Activated CD4-positive, alpha-beta T cell treated with anti-CD3 and anti-CD28 coated beads, Interleukin-2, amount 10 ng/mL, durations not matched to agents 24 days and 14 days (primary cell): ENCODE data around the gene SRSF8. TPM values are rescaled to one million over a fixed set of nuclear protein-coding genes. Genes with fewer than 3 reads are reported as not detected.
A peak's percentile ranks its signal among the peaks of the same experiment; 100 is the strongest.

ENCODE experiments used
- DNase-seq: peaks from one replicate; pipeline ENCODE4 v3.0.0; 2022
- H3K27ac Mint-ChIP-seq: one replicate; pipeline ENCODE4 v1.8.0; 2022; ENCODE audit warnings: mild to moderate bottlenecking, mixed read lengths
- H3K27me3 Mint-ChIP-seq: one replicate; pipeline ENCODE4 v1.8.0; 2022; ENCODE audit warnings: mixed read lengths
- H3K36me3 Mint-ChIP-seq: one replicate; pipeline ENCODE4 v1.8.0; 2022; ENCODE audit warnings: low read depth, mild to moderate bottlenecking, mixed read lengths
- H3K4me1 Mint-ChIP-seq: one replicate; pipeline ENCODE4 v1.8.0; 2021; ENCODE audit warnings: mixed read lengths
- H3K4me3 Mint-ChIP-seq: one replicate; pipeline ENCODE4 v1.8.0; 2022; ENCODE audit warnings: mild to moderate bottlenecking, moderate library complexity, mixed read lengths
- H3K9me3 Mint-ChIP-seq: one replicate; pipeline ENCODE4 v1.8.0; 2021; ENCODE audit warnings: mixed read lengths
- intact Hi-C: fragments of 100-400 bp; cut with micrococcal nuclease; formaldehyde crosslinking; loops from one replicate; pipeline ENCODE4 v1.15.1; 2023
- total RNA-seq: library from RNA; stranded (reverse); gene quantifications from 2 replicates; pipeline ENCODE4 v1.2.3, GENCODE V29; 2022

The SRSF8 gene
- total RNA-seq, 1 donor from 2014 or later: 46.0 TPM

- no peak overlapping the region for H3K27ac Mint-ChIP-seq
- no peaks in the 10 kb centered on the region for H3K27me3 Mint-ChIP-seq
- H3K36me3 Mint-ChIP-seq: peaks cover 9% of the 10 kb centered on the region
- no peak for DNase-seq
- no peaks in the 10 kb centered on the region for H3K9me3 Mint-ChIP-seq
- no peak overlapping the region for H3K4me3 Mint-ChIP-seq
- intact Hi-C loops: no loop called here
- peaks cover 19% of the 10 kb centered on the region for H3K4me1 Mint-ChIP-seq
These were observed 10.3 kb downstream of the SRSF8 start for GRCh38 chr11:95076981-95077380.

- Mint-ChIP-seq H3K4me3 (no peak overlapping the region), H3K9me3 (no peaks in the 10 kb centered on the region), H3K4me1 (peaks cover 29% of the 10 kb centered on the region), H3K36me3 (peaks cover 2% of the 10 kb centered on the region), H3K27me3 (no peaks in the 10 kb centered on the region), H3K27ac (no peak overlapping the region)
- intact Hi-C loops: no loop called here
- no peak for DNase-seq
These were observed 11.8 kb downstream of the SRSF8 start for GRCh38 chr11:95078526-95078925.

DNA sequence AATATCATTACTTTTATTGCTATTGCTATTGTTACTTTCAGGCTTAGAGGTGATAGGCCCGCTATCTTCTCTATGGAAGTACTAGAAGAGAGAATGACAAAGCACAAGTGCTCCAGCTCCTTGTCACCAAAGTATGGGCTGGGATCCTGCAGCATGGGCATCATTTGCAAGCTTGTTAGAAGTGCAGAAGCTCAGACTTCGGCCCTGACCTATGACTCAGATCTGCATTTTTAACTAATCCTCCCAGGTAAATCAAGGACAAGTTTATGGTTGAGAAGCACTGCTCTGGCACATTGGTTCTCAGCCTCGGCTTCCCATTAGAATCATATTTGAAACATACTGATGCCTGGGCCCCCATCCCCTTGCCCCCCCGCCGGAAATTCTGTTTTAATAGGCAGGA is 14.3 kb downstream of the SRSF8 start:
- intact Hi-C loops: no loop called here
- Mint-ChIP-seq H3K27ac (no peak overlapping the region), H3K4me3 (no peak overlapping the region), H3K36me3 (peaks cover 2% of the 10 kb centered on the region), H3K9me3 (no peaks in the 10 kb centered on the region), H3K27me3 (no peaks in the 10 kb centered on the region), H3K4me1 (peaks cover 50% of the 10 kb centered on the region)
- no peak for DNase-seq

GRCh38 chr11:95081412-95081811 is 14.7 kb downstream of the SRSF8 start:
- no peak for DNase-seq
- Mint-ChIP-seq H3K9me3 (no peaks in the 10 kb centered on the region), H3K36me3 (peaks cover 2% of the 10 kb centered on the region), H3K4me3 (no peak overlapping the region), H3K27ac (peak overlapping the region; percentile 35), H3K27me3 (no peaks in the 10 kb centered on the region), H3K4me1 (peaks cover 50% of the 10 kb centered on the region)
- intact Hi-C loops: no loop called here

GRCh38 chr11:95082576-95083001 is 15.9 kb downstream of the SRSF8 start:
- H3K27me3 Mint-ChIP-seq: no peaks in the 10 kb centered on the region
- no peaks in the 10 kb centered on the region for H3K9me3 Mint-ChIP-seq
- H3K4me1 Mint-ChIP-seq: peaks cover 43% of the 10 kb centered on the region
- peaks cover 2% of the 10 kb centered on the region for H3K36me3 Mint-ChIP-seq
- intact Hi-C loops: no loop called here
- H3K4me3 Mint-ChIP-seq: no peak overlapping the region
- DNase-seq: no peak
- H3K27ac Mint-ChIP-seq: no peak overlapping the region

GRCh38 chr11:95084509-95084908 is 17.8 kb downstream of the SRSF8 start:
- Mint-ChIP-seq H3K9me3 (no peaks in the 10 kb centered on the region), H3K27ac (peak overlapping the region; percentile 61), H3K4me1 (peaks cover 52% of the 10 kb centered on the region), H3K36me3 (peaks cover 5% of the 10 kb centered on the region), H3K4me3 (peak overlapping the region; percentile 18), H3K27me3 (no peaks in the 10 kb centered on the region)
- peak; percentile 71 for DNase-seq
- intact Hi-C loops: loop anchor here (1.0 to 2.0 kb wide), 4 partner anchors 9 to 146 kb away; partner anchors contain the start of gene SESN3

DNA sequence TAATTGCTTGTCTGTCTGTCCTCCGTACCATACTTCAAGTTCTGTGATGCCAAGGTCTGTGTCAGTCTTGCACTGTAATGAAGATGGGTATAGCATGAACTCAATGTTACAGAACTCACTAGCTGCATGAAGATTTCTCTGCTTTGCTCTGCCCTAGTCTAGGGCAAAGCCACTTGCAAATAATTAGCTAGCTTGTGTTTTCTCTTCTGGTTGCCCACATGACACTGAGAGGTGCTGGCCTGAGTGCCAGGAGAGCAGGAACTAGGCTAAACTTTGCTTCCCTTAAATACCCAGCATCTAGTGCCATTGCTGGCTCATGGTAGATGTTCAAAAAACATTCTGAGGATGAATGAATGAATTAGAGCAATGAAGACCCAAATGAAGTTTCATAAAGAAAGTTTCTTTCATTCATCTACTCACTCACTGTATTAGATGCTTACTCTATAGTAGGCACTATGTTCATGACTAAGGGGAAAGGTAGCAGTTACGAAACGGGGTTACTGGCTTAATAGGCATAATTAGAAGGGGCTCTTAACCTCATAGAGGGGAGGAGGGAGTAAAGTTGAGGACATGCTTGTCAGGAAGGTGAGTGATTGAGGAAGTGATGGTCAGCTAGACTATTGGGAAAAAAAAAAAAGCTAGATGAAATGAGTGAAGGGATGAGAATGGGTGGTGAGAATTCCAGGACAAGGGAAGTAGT is 18.5 kb downstream of the SRSF8 start:
- Mint-ChIP-seq H3K27me3 (no peaks in the 10 kb centered on the region), H3K4me1 (peaks cover 51% of the 10 kb centered on the region), H3K9me3 (no peaks in the 10 kb centered on the region), H3K36me3 (peaks cover 5% of the 10 kb centered on the region), H3K27ac (peak overlapping the region; percentile 5), H3K4me3 (no peak overlapping the region)
- intact Hi-C loops: loop anchor here (2.0 kb wide), 1 partner anchor 146 kb away; the partner anchor contains the start of gene SESN3
- no peak for DNase-seq

- Mint-ChIP-seq H3K27ac (no peak overlapping the region), H3K27me3 (no peaks in the 10 kb centered on the region), H3K9me3 (no peaks in the 10 kb centered on the region), H3K4me3 (no peak overlapping the region), H3K4me1 (peaks cover 60% of the 10 kb centered on the region), H3K36me3 (peaks cover 5% of the 10 kb centered on the region)
- intact Hi-C loops: no loop called here
- no peak for DNase-seq
These were observed 19.4 kb downstream of the SRSF8 start for GRCh38 chr11:95086151-95086550.

DNA sequence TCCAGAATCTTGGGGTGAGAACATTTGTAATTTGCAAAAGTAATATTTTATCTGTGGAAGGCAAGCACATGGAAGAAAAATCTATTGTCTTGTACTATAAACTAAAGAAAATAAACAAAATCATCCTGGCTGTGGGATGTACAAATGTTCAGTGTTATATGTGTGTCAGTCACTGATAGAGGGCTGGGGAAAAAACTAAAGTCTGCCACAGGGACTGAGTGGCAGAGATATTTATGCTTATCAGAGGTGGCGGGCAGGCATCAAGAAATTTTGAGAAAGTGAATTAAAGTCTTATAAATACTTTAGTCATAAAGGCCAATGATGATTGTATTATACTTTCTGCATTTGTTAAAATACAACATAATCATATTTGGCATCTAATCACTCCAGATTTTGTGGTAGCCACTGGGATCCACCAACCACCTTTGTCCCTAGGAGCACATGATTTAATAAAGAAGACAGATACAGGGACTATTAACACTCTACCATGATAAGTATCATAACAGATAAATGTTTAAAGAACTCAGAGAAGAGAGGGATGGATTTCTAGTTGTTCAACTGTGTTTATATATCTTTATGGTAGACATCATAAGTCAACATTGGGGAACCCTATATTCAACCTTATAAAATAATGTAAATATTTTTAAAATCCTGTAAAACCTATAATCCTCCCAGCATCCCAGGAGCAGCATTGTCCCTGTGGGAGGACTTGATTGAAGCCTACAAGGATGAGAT is 20.3 kb downstream of the SRSF8 start:
- Mint-ChIP-seq H3K4me1 (peaks cover 66% of the 10 kb centered on the region), H3K27ac (no peak overlapping the region), H3K36me3 (peaks cover 10% of the 10 kb centered on the region), H3K4me3 (no peak overlapping the region), H3K27me3 (no peaks in the 10 kb centered on the region), H3K9me3 (no peaks in the 10 kb centered on the region)
- DNase-seq: no peak
- intact Hi-C loops: no loop called here

- peak overlapping the region; percentile 91 for H3K4me3 Mint-ChIP-seq
- peak; percentile 82 for DNase-seq
- H3K27me3 Mint-ChIP-seq: no peaks in the 10 kb centered on the region
- peak overlapping the region; percentile 98 for H3K27ac Mint-ChIP-seq
- H3K9me3 Mint-ChIP-seq: no peaks in the 10 kb centered on the region
- H3K4me1 Mint-ChIP-seq: peaks cover 68% of the 10 kb centered on the region
- peaks cover 10% of the 10 kb centered on the region for H3K36me3 Mint-ChIP-seq
- intact Hi-C loops: loop anchor here (1.0 to 2.0 kb wide), 4 partner anchors 21 to 702 kb away; partner anchors contain the start of genes CEP57, CWC15 and KDM4D
These were observed 22.4 kb downstream of the SRSF8 start for GRCh38 chr11:95088946-95089619.

DNA sequence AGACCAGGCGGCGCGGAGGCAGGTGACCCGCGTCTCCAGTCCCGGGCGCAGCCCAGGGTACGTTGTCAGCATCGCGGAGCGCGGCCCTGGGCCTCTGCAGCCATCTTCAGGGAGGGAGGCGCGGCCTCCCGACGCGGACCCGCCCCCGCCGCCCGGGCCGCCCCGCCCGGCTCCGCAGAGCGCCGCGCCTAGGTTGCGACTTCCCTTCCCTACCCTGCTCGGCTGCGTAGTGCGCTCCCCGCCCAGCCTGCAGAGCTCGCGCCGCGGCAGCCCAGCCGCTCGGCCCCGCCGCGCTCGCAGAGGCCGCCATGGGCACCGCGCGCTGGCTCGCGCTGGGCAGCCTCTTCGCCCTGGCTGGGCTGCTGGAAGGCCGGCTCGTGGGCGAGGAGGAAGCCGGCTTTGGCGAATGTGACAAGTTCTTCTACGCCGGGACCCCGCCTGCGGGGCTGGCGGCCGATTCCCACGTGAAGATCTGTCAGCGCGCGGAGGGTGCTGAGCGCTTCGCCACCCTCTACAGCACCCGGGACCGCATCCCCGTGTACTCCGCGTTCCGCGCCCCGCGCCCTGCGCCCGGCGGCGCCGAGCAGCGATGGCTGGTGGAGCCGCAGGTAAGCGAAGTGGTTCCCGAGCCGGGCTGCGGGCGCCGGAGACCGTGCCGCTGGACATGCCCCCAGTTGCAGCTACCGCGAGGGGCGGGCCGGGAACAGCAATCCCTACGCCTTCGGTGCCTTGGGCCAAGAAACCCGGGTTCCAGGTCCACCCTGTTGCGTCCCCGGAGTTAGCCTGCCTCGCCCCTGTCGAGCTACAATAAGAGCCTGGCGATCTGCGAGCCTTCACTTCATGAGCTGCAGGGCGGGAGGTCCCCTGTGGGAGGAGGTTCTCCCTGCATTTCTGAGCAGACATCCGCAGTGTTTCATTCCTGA is 23.2 kb downstream of the SRSF8 start, which contains the start of gene ENDOD1:
Gene ENDOD1, plus strand, starts transcription at position 227 of the 923 bp plus-strand sequence. Its CDS starts 82 bp downstream, at position 309.
- H3K27me3 Mint-ChIP-seq: no peaks in the 10 kb centered on the region
- H3K4me1 Mint-ChIP-seq: peaks cover 67% of the 10 kb centered on the region
- H3K36me3 Mint-ChIP-seq: peaks cover 13% of the 10 kb centered on the region
- H3K4me3 Mint-ChIP-seq: peak within 1 kb of the TSS; percentile 91
- peak; percentile 96 for DNase-seq
- no peaks in the 10 kb centered on the region for H3K9me3 Mint-ChIP-seq
- H3K27ac Mint-ChIP-seq: peak within 1 kb of the TSS; percentile 98
- intact Hi-C loops: loop anchor here (1.0 to 10.0 kb wide), 5 partner anchors 22 to 701 kb away; partner anchors contain the start of genes CEP57, CWC15 and KDM4D

GRCh38 chr11:95091663-95092180 is 25.0 kb downstream of the SRSF8 start:
- peak overlapping the region; percentile 34 for H3K27ac Mint-ChIP-seq
- intact Hi-C loops: loop anchor here (10.0 kb wide), 1 partner anchor 613 kb away; no protein-coding TSS in a partner anchor
- peaks cover 15% of the 10 kb centered on the region for H3K36me3 Mint-ChIP-seq
- H3K4me1 Mint-ChIP-seq: peaks cover 64% of the 10 kb centered on the region
- H3K27me3 Mint-ChIP-seq: no peaks in the 10 kb centered on the region
- no peak for DNase-seq
- peak overlapping the region; percentile 89 for H3K4me3 Mint-ChIP-seq
- H3K9me3 Mint-ChIP-seq: no peaks in the 10 kb centered on the region
